Embryonic facial prominence (tissue), 1 donor: ENCODE results near the gene ACTN3.
"Not testable (repeated sequence)": the region's sequence is repeated elsewhere in the genome, so short reads cannot be mapped to it uniquely, and the experiment has no call there.

Experiments
- DNase-seq: peaks from one replicate; pipeline ENCODE4 v3.0.0-alpha.2; 2016; ENCODE audit errors: extremely low spot score

ACTN3 gene

GRCh38 chr11:66598993-66599392, 52.3 kb downstream of the ACTN3 start:
- DNase-seq: no peak

GRCh38 chr11:66600219-66600618, 53.5 kb downstream of the ACTN3 start:
- DNase-seq: no peak

GRCh38 chr11:66600631-66601233, 54.0 kb downstream of the ACTN3 start:
- no peak for DNase-seq

GRCh38 chr11:66603072-66603471, 56.4 kb downstream of the ACTN3 start:
- no peak for DNase-seq

GRCh38 chr11:66604155-66604554, 57.5 kb downstream of the ACTN3 start:
- no peak for DNase-seq

GRCh38 chr11:66606608-66607007, 59.9 kb downstream of the ACTN3 start:
- not testable (repeated sequence) for DNase-seq

GRCh38 chr11:66607126-66607834, 60.6 kb downstream of the ACTN3 start:
- no peak for DNase-seq

- DNase-seq: no peak
Observed at GRCh38 chr11:66609721-66610617, 63.3 kb downstream of the ACTN3 start.

- no peak for DNase-seq
Observed at GRCh38 chr11:66612458-66612857, 65.8 kb downstream of the ACTN3 start.
